ENCODE data around the gene APOBEC3G.

The APOBEC3G gene

DNA sequence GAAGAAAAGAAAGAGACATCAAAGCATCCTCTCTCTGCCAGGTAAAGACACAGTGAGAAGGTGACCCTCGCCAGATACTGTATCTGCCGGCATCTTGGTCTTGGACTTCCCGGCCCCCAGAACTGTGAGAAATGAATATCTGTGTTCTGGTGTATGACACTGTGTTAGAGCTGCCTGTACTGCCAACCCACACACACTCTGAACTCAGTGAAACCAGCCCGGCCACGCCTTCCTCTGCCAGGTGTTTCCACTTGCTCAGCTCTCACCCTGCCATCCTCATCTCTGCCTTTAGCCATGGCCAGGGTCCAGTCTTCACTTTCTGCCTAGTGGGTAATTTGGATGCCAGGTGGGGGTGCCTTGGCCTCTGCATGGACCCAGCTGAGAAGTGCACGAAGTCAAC is 51.4 kb downstream of the APOBEC3G start:
- no peak overlapping the region for H3K4me3 ChIP-seq (ENCODE audit: low read depth, low read length, poor library complexity, severe bottlenecking)
- H3K4me1 ChIP-seq (ENCODE audit: insufficient read depth, low read length, severe bottlenecking), result no peaks in the 10 kb centered on the region
- H3K79me2 ChIP-seq (ENCODE audit: insufficient read depth, low read length), result no peaks in the 10 kb centered on the region
- no peaks in the 10 kb centered on the region for H3K9me3 ChIP-seq (ENCODE audit: low read length)
- H4K20me1 ChIP-seq (ENCODE audit: insufficient read depth, low read length), result no peaks in the 10 kb centered on the region
- H3K36me3 ChIP-seq (ENCODE audit: insufficient read depth, low read length), result peaks cover 2% of the 10 kb centered on the region; the same call in 1 of the 2 replicates
- H3F3A ChIP-seq (ENCODE audit: insufficient read depth, low read length), result no peaks in the 10 kb centered on the region
- peaks cover 4% of the 10 kb centered on the region; the same call in 1 of the 2 replicates for H3K27me3 ChIP-seq (ENCODE audit: insufficient read depth, low read length)
- H3K27ac ChIP-seq (ENCODE audit: low read depth, low read length, poor library complexity, severe bottlenecking), result no peak overlapping the region
- H2AFZ ChIP-seq (ENCODE audit: low read length), result no peak overlapping the region
- no peaks in the 10 kb centered on the region for H3K9me2 ChIP-seq (ENCODE audit: low read depth, low read length)
- no peak for TF ChIP-seq EZH2 (IDR thresholded peaks at IDR 0.05; ENCODE audit: borderline replicate concordance, low read length)
- TF ChIP-seq, protein P1, sequence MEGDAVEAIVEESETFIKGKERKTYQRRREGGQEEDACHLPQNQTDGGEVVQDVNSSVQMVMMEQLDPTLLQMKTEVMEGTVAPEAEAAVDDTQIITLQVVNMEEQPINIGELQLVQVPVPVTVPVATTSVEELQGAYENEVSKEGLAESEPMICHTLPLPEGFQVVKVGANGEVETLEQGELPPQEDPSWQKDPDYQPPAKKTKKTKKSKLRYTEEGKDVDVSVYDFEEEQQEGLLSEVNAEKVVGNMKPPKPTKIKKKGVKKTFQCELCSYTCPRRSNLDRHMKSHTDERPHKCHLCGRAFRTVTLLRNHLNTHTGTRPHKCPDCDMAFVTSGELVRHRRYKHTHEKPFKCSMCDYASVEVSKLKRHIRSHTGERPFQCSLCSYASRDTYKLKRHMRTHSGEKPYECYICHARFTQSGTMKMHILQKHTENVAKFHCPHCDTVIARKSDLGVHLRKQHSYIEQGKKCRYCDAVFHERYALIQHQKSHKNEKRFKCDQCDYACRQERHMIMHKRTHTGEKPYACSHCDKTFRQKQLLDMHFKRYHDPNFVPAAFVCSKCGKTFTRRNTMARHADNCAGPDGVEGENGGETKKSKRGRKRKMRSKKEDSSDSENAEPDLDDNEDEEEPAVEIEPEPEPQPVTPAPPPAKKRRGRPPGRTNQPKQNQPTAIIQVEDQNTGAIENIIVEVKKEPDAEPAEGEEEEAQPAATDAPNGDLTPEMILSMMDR (IDR thresholded peaks at IDR 0.05; ENCODE audit: low read length), result no peak
- H3K9ac ChIP-seq (ENCODE audit: low read length), result no peak overlapping the region
- no peak overlapping the region for H3K4me2 ChIP-seq (ENCODE audit: low read length)

DNA sequence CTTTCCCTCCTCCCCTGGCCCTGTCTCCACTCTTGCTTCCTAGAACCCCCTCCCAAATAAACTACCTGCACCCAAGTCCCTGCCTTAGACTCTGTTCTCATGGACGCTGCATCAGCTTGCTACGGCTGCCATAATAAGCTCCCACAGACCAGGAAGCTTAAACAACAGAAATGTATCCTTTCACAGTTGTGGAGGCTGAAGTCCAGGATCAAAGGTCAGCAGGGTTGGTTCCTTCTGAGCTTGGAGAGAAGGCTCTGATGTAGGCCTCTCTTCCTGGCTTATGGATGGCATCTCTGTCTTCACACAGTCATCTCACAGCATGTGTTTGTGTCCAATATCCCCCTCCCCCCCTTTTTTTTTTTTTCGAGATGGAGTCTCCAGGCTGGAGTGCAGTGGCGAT is 52.0 kb downstream of the APOBEC3G start:
- H3K9ac ChIP-seq (ENCODE audit: low read length), result no peak overlapping the region
- H4K20me1 ChIP-seq (ENCODE audit: insufficient read depth, low read length), result no peaks in the 10 kb centered on the region
- H3K27ac ChIP-seq (ENCODE audit: low read depth, low read length, poor library complexity, severe bottlenecking), result no peak overlapping the region
- H3K9me3 ChIP-seq (ENCODE audit: low read length), result no peaks in the 10 kb centered on the region
- peaks cover 7% of the 10 kb centered on the region; the same call in 1 of the 2 replicates for H3K36me3 ChIP-seq (ENCODE audit: insufficient read depth, low read length)
- TF ChIP-seq EZH2 (IDR thresholded peaks at IDR 0.05; ENCODE audit: borderline replicate concordance, low read length), result no peak
- no peaks in the 10 kb centered on the region for H3K4me1 ChIP-seq (ENCODE audit: insufficient read depth, low read length, severe bottlenecking)
- H3K4me2 ChIP-seq (ENCODE audit: low read length), result no peak overlapping the region
- H3K4me3 ChIP-seq (ENCODE audit: low read depth, low read length, poor library complexity, severe bottlenecking), result no peak overlapping the region
- peaks cover 4% of the 10 kb centered on the region; the same call in 1 of the 2 replicates for H3K27me3 ChIP-seq (ENCODE audit: insufficient read depth, low read length)
- H3K9me2 ChIP-seq (ENCODE audit: low read depth, low read length), result no peaks in the 10 kb centered on the region
- no peak overlapping the region for H2AFZ ChIP-seq (ENCODE audit: low read length)
- no peaks in the 10 kb centered on the region for H3F3A ChIP-seq (ENCODE audit: insufficient read depth, low read length)
- no peaks in the 10 kb centered on the region for H3K79me2 ChIP-seq (ENCODE audit: insufficient read depth, low read length)

GRCh38 chr22:39129746-39130145 is 52.7 kb downstream of the APOBEC3G start:
- no peak overlapping the region for H3K27ac ChIP-seq (ENCODE audit: low read depth, low read length, poor library complexity, severe bottlenecking)
- H2AFZ ChIP-seq (ENCODE audit: low read length), result no peak overlapping the region
- H3K9me2 ChIP-seq (ENCODE audit: low read depth, low read length), result no peaks in the 10 kb centered on the region
- no peak overlapping the region for H3K9ac ChIP-seq (ENCODE audit: low read length)
- H4K20me1 ChIP-seq (ENCODE audit: insufficient read depth, low read length), result no peaks in the 10 kb centered on the region
- H3K4me2 ChIP-seq (ENCODE audit: low read length), result no peak overlapping the region
- H3K27me3 ChIP-seq (ENCODE audit: insufficient read depth, low read length), result peaks cover 4% of the 10 kb centered on the region; the same call in 1 of the 2 replicates
- TF ChIP-seq, protein P1 (IDR thresholded peaks at IDR 0.05; ENCODE audit: low read length), result no peak
- TF ChIP-seq EZH2 (IDR thresholded peaks at IDR 0.05; ENCODE audit: borderline replicate concordance, low read length), result no peak
- no peaks in the 10 kb centered on the region for H3K9me3 ChIP-seq (ENCODE audit: low read length)
- H3K36me3 ChIP-seq (ENCODE audit: insufficient read depth, low read length), result peaks cover 8% of the 10 kb centered on the region; the same call in 1 of the 2 replicates
- no peak overlapping the region for H3K4me3 ChIP-seq (ENCODE audit: low read depth, low read length, poor library complexity, severe bottlenecking)
- no peaks in the 10 kb centered on the region for H3K4me1 ChIP-seq (ENCODE audit: insufficient read depth, low read length, severe bottlenecking)
- no peaks in the 10 kb centered on the region for H3F3A ChIP-seq (ENCODE audit: insufficient read depth, low read length)
- no peaks in the 10 kb centered on the region for H3K79me2 ChIP-seq (ENCODE audit: insufficient read depth, low read length)

GRCh38 chr22:39130152-39130704 is 53.2 kb downstream of the APOBEC3G start:
- Histone ChIP-seq H3K9me2 (ENCODE audit: low read depth, low read length) (no peaks in the 10 kb centered on the region), H3K4me3 (ENCODE audit: low read depth, low read length, poor library complexity, severe bottlenecking) (no peak overlapping the region), H3K79me2 (ENCODE audit: insufficient read depth, low read length) (no peaks in the 10 kb centered on the region), H3K27me3 (ENCODE audit: insufficient read depth, low read length) (peaks cover 4% of the 10 kb centered on the region; the same call in 1 of the 2 replicates), H3K4me1 (ENCODE audit: insufficient read depth, low read length, severe bottlenecking) (no peaks in the 10 kb centered on the region), H3K9ac (ENCODE audit: low read length) (no peak overlapping the region), H2AFZ (ENCODE audit: low read length) (no peak overlapping the region), H4K20me1 (ENCODE audit: insufficient read depth, low read length) (no peaks in the 10 kb centered on the region), H3K4me2 (ENCODE audit: low read length) (no peak overlapping the region), H3F3A (ENCODE audit: insufficient read depth, low read length) (no peaks in the 10 kb centered on the region), H3K27ac (ENCODE audit: low read depth, low read length, poor library complexity, severe bottlenecking) (no peak overlapping the region), H3K9me3 (ENCODE audit: low read length) (no peaks in the 10 kb centered on the region), H3K36me3 (ENCODE audit: insufficient read depth, low read length) (peaks cover 8% of the 10 kb centered on the region; the same call in 1 of the 2 replicates)
- no peak for TF ChIP-seq EZH2 (IDR thresholded peaks at IDR 0.05; ENCODE audit: borderline replicate concordance, low read length)
- TF ChIP-seq, protein P1 (IDR thresholded peaks at IDR 0.05; ENCODE audit: low read length), result no peak
